Epithelial cell of proximal tubule (primary cell): ENCODE measurements around the gene FAM78A. TPM values are rescaled to one million over a fixed set of nuclear protein-coding genes. Genes with fewer than 3 reads are reported as not detected.

ENCODE experiments used
- DNase-seq: peaks from one replicate; pipeline ENCODE4 v3.0.0-alpha.2; 2011; ENCODE audit warnings: low read depth
- H3K4me3 ChIP-seq: 2 replicates; pipeline ENCODE4 v1.5.1; 2011; ENCODE audit warnings: low read depth, mild to moderate bottlenecking, low read length
- CTCF ChIP-seq: conservative IDR thresholded peaks from 2 replicates; pipeline ENCODE4 v1.5.1; 2012; ENCODE audit warnings: low read depth, mild to moderate bottlenecking, low read length
- total RNA-seq: library from RNA; depleted of rRNA; stranded (reverse); fragments of >200 nt; gene quantifications from 2 replicates; pipeline ENCODE4 v1.2.3, GENCODE V29; 2015

FAM78A gene
- total RNA-seq, 1 donor from 2014 or later, result under 0.01 TPM

GRCh38 chr9:131235480-131235851 lies 40.8 kb downstream of the FAM78A start:
- TF ChIP-seq CTCF, result no peak
- no peak overlapping the region for H3K4me3 ChIP-seq
- DNase-seq, result no peak

- no peak overlapping the region for H3K4me3 ChIP-seq
- DNase-seq, result no peak
- TF ChIP-seq CTCF, result no peak
These were observed 41.4 kb downstream of the FAM78A start for GRCh38 chr9:131234799-131235479.

GRCh38 chr9:131233995-131234394 lies 42.3 kb downstream of the FAM78A start:
- H3K4me3 ChIP-seq, result no peak overlapping the region
- no peak for TF ChIP-seq CTCF
- no peak for DNase-seq

GRCh38 chr9:131233556-131233955 lies 42.8 kb downstream of the FAM78A start:
- no peak overlapping the region for H3K4me3 ChIP-seq
- no peak for DNase-seq
- TF ChIP-seq CTCF, result no peak

- TF ChIP-seq CTCF, result no peak
- no peak for DNase-seq
These were observed 47.3 kb downstream of the FAM78A start for GRCh38 chr9:131228988-131229387.

GRCh38 chr9:131227959-131228460 lies 48.3 kb downstream of the FAM78A start:
- no peak for DNase-seq
- no peak overlapping the region for H3K4me3 ChIP-seq
- no peak for TF ChIP-seq CTCF

More at GRCh38 chr9:131228988-131229387, 47.3 kb downstream of the FAM78A start:
- no peak overlapping the region for H3K4me3 ChIP-seq
